Sigmoid colon (tissue), 7 donors: ENCODE results near the gene SCEL. TPM values are rescaled to one million over a fixed set of nuclear protein-coding genes. Genes with fewer than 3 reads are reported as not detected.
"Not testable (repeated sequence)": the region's sequence is repeated elsewhere in the genome, so short reads cannot be mapped to it uniquely, and the experiment has no call there.

ENCODE experiments used
- DNase-seq: peaks from one replicate; pipeline ENCODE4 v3.0.0-alpha.2; 2019
- H3K27ac ChIP-seq, 4 donors: fragments of 200-600 bp; sonication (generic); one replicate each; pipeline ENCODE4 v1.5.1; 2016 to 2019; ENCODE audit warnings: mild to moderate bottlenecking in 1 of 4
- H3K27me3 ChIP-seq, 3 donors: fragments of 200-600 bp; sonication (generic); one replicate each; pipeline ENCODE4 v1.5.1; 2019; ENCODE audit warnings: mild to moderate bottlenecking in 1 of 3
- H3K36me3 ChIP-seq, 4 donors: fragments of 200-600 bp; sonication (generic); one replicate each; pipeline ENCODE4 v1.5.1; 2016 to 2019
- H3K4me1 ChIP-seq, 4 donors: fragments of 200-600 bp; sonication (generic); one replicate each; pipeline ENCODE4 v1.5.1; 2017 to 2019
- H3K4me3 ChIP-seq, 4 donors: fragments of 200-600 bp; sonication (generic); one replicate each; pipeline ENCODE4 v1.5.1; 2017 to 2019; ENCODE audit warnings: mild to moderate bottlenecking in 2 of 4, moderate library complexity in 1 of 4
- H3K9me3 ChIP-seq, 4 donors: fragments of 200-600 bp in 3 of 4; sonication (generic) in 3 of 4; one replicate each; pipeline versions ENCODE4 v1.5.1 to v1.6.1; 2013 to 2019
- CTCF ChIP-seq, 4 experiments: fragments of 450-650 bp in 3 of 4; fragments of 200-600 bp in 1 of 4; IDR thresholded peaks; one replicate each; pipeline ENCODE4 v1.5.1; 2016 to 2019; ENCODE audit warnings: antibody characterized with exemption in 4 of 4, mild to moderate bottlenecking in 3 of 4, moderate library complexity in 2 of 4
- EP300 ChIP-seq, 4 donors: sonication (generic); formaldehyde crosslinking; IDR thresholded peaks; one replicate each; pipeline ENCODE4 v1.6.1; 2017; ENCODE audit warnings: antibody characterized with exemption in 4 of 4
- POLR2A ChIP-seq, 2 donors: fragments of 450-650 bp; IDR thresholded peaks; one replicate each; pipeline ENCODE4 v1.6.1; 2016; ENCODE audit warnings: antibody characterized with exemption in 2 of 2, mild to moderate bottlenecking in 2 of 2, moderate library complexity in 2 of 2
- POLR2AphosphoS5 ChIP-seq, 4 donors: sonication (generic); formaldehyde crosslinking; IDR thresholded peaks; one replicate each; pipeline ENCODE4 v1.6.1; 2017; ENCODE audit warnings: antibody characterized with exemption in 4 of 4
- WGBS, 2 donors: extraction: QIAGEN DNeasy Blood & Tissue Kit; methylation state at CpG; one replicate each; pipeline ENCODE4 v1.1.7; 2013; 5-methylcytosine and 5-hydroxymethylcytosine counted together
- intact Hi-C: fragments of 100-400 bp; cut with DNase I; formaldehyde crosslinking; loops from one replicate; pipeline ENCODE4 v1.15.1; 2023
- polyA plus RNA-seq, 3 donors: library from polyadenylated mRNA; stranded (reverse); fragments of 200-250 nt; gene quantifications; one replicate each; pipeline ENCODE4 v1.2.3, GENCODE V29; 2013
- total RNA-seq, 4 donors: library from RNA; depleted of rRNA; stranded (reverse); fragments of >200 nt; gene quantifications; one replicate each; pipeline ENCODE4 v1.1.0, GENCODE V29; 2016
- donor health status: healthy with polysubstance abuse.
- donor health status: Bipolar disorder and iron deficiency.
- donor health status: healthy.

Gene SCEL
- total and polyA plus RNA-seq, 7 donors, result 0.54 to 2.4 (median 2.1) TPM; not detected in 4

GRCh38 chr13:77637588-77637987, 102.1 kb downstream of the SCEL start:
- intact Hi-C loops, result no loop called here
- no peak overlapping the region for H3K4me3 ChIP-seq
- WGBS, 2 donors, result 61 to 71% methylated on average over 1 of the region's 1 CpG
- no peak for DNase-seq
- H3K27me3 ChIP-seq, result no peaks in the 10 kb centered on the region
- H3K36me3 ChIP-seq, result no peaks in the 10 kb centered on the region
- H3K4me1 ChIP-seq, result no peaks in the 10 kb centered on the region
- H3K27ac ChIP-seq, result no peak overlapping the region
- H3K9me3 ChIP-seq, result no peaks in the 10 kb centered on the region
- TF ChIP-seq CTCF (IDR thresholded peaks at IDR 0.05) (no peak), EP300 (IDR thresholded peaks at IDR 0.05) (no peak), POLR2AphosphoS5 (IDR thresholded peaks at IDR 0.05) (no peak), POLR2A (IDR thresholded peaks at IDR 0.05) (no peak)

GRCh38 chr13:77650409-77650808, 114.9 kb downstream of the SCEL start:
- H3K4me3 ChIP-seq, result no peak overlapping the region
- H3K9me3 ChIP-seq, result peaks cover 0 to 4% (median 0%) of the 10 kb centered on the region in 4 donors
- no peaks in the 10 kb centered on the region for H3K27me3 ChIP-seq
- H3K36me3 ChIP-seq, result no peaks in the 10 kb centered on the region
- no peak overlapping the region for H3K27ac ChIP-seq
- H3K4me1 ChIP-seq, result no peaks in the 10 kb centered on the region
- intact Hi-C loops, result no loop called here
- TF ChIP-seq POLR2AphosphoS5 (IDR thresholded peaks at IDR 0.05) (no peak), EP300 (IDR thresholded peaks at IDR 0.05) (no peak), CTCF (IDR thresholded peaks at IDR 0.05) (no peak), POLR2A (IDR thresholded peaks at IDR 0.05) (no peak)
- DNase-seq, result no peak

GRCh38 chr13:77653301-77653700, 117.8 kb downstream of the SCEL start:
- no peak for TF ChIP-seq CTCF (IDR thresholded peaks at IDR 0.05)
- no peak for TF ChIP-seq POLR2AphosphoS5 (IDR thresholded peaks at IDR 0.05)
- no peak for TF ChIP-seq EP300 (IDR thresholded peaks at IDR 0.05)
- TF ChIP-seq POLR2A (IDR thresholded peaks at IDR 0.05), result no peak
- H3K9me3 ChIP-seq, result peaks cover 0 to 4% (median 0%) of the 10 kb centered on the region in 4 donors
- no peaks in the 10 kb centered on the region for H3K36me3 ChIP-seq
- H3K27ac ChIP-seq, result no peak overlapping the region
- H3K4me3 ChIP-seq, result no peak overlapping the region
- H3K27me3 ChIP-seq, result no peaks in the 10 kb centered on the region
- intact Hi-C loops, result no loop called here
- WGBS, 2 donors, result 69 to 84% methylated on average over 2 of the region's 2 CpGs
- no peaks in the 10 kb centered on the region for H3K4me1 ChIP-seq
- no peak for DNase-seq

- H3K27me3 ChIP-seq, H3K9me3 ChIP-seq, H3K36me3 ChIP-seq, DNase-seq, H3K27ac ChIP-seq, H3K4me1 ChIP-seq, H3K4me3 ChIP-seq, intact Hi-C loops: not testable (repeated sequence)
- 90 to 95% methylated on average over 23 of the region's 23 CpGs for WGBS, 2 donors
These were observed 124.5 kb downstream of the SCEL start for GRCh38 chr13:77660016-77660415.

GRCh38 chr13:77660841-77661250, 125.3 kb downstream of the SCEL start:
- DNase-seq, result no peak

GRCh38 chr13:77662301-77662700, 126.8 kb downstream of the SCEL start:
- intact Hi-C loops, H3K4me3 ChIP-seq, H3K27me3 ChIP-seq, H3K9me3 ChIP-seq, H3K36me3 ChIP-seq, H3K27ac ChIP-seq, H3K4me1 ChIP-seq, DNase-seq: not testable (repeated sequence)
- WGBS, 2 donors, result 92 to 93% methylated on average over 16 of the region's 16 CpGs

More at GRCh38 chr13:77660841-77661250, 125.3 kb downstream of the SCEL start:
- TF ChIP-seq POLR2AphosphoS5 (IDR thresholded peaks at IDR 0.05) (no peak), EP300 (IDR thresholded peaks at IDR 0.05) (no peak), CTCF (IDR thresholded peaks at IDR 0.05) (no peak), POLR2A (IDR thresholded peaks at IDR 0.05) (no peak)
- Histone ChIP-seq H3K27me3 (no peaks in the 10 kb centered on the region), H3K4me3 (no peak overlapping the region), H3K9me3 (no peaks in the 10 kb centered on the region), H3K36me3 (no peaks in the 10 kb centered on the region), H3K27ac (no peak overlapping the region), H3K4me1 (no peaks in the 10 kb centered on the region)
- intact Hi-C loops, result no loop called here
- 83 to 90% methylated on average over 15 of the region's 15 CpGs for WGBS, 2 donors

GRCh38 chr13:77662831-77663230, 127.3 kb downstream of the SCEL start:
- 93 to 95% methylated on average over 13 to 14 of the region's 15 CpGs for WGBS, 2 donors
- H3K9me3 ChIP-seq, H3K27ac ChIP-seq, intact Hi-C loops, H3K36me3 ChIP-seq, H3K4me1 ChIP-seq, H3K4me3 ChIP-seq, H3K27me3 ChIP-seq, DNase-seq: not testable (repeated sequence)
